Vagina (tissue), 2 donors: ENCODE measurements around the gene ASIC1.

ENCODE experiments used
- POLR2AphosphoS5 ChIP-seq, 2 donors: sonication (generic); formaldehyde crosslinking; IDR thresholded peaks; one replicate each; pipeline ENCODE4 v1.9.0; 2017; ENCODE audit warnings: antibody characterized with exemption in 2 of 2, mild to moderate bottlenecking in 2 of 2, low read depth in 1 of 2; ENCODE audit not compliant: insufficient read depth in 1 of 2
- TF ChIP-seq, protein P1 (sequence below), 3 experiments: fragments of 450-650 bp in 2 of 3; fragments of 200-600 bp in 1 of 3; sonication (generic) in 1 of 3; IDR thresholded peaks; one replicate each; pipeline ENCODE4 v1.5.1; 2017 to 2019; ENCODE audit warnings: antibody characterized with exemption in 3 of 3, mild to moderate bottlenecking in 2 of 3, moderate library complexity in 2 of 3

DNA sequence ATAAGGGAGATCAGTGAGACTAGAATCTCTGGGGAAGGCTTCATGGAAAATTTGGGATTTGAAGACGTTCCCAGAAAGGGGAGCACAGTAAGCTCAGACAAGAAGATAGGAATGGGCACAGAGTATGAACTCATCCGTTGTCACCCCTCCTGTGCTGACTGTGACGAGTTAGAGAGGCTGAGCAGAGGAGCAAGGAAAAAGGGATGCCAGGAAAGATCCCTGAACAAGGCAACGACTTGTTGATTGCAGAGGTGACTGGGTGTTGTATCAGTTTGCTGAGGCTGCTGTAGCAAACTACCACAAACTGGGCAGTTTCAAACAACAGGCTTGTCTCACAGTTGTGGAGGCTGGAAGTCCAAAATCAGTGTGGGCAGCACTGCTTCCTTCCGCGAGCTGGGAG is 40.6 kb downstream of the ASIC1 start:
- TF ChIP-seq, protein P1, sequence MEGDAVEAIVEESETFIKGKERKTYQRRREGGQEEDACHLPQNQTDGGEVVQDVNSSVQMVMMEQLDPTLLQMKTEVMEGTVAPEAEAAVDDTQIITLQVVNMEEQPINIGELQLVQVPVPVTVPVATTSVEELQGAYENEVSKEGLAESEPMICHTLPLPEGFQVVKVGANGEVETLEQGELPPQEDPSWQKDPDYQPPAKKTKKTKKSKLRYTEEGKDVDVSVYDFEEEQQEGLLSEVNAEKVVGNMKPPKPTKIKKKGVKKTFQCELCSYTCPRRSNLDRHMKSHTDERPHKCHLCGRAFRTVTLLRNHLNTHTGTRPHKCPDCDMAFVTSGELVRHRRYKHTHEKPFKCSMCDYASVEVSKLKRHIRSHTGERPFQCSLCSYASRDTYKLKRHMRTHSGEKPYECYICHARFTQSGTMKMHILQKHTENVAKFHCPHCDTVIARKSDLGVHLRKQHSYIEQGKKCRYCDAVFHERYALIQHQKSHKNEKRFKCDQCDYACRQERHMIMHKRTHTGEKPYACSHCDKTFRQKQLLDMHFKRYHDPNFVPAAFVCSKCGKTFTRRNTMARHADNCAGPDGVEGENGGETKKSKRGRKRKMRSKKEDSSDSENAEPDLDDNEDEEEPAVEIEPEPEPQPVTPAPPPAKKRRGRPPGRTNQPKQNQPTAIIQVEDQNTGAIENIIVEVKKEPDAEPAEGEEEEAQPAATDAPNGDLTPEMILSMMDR (IDR thresholded peaks at IDR 0.05): no peak
- TF ChIP-seq POLR2AphosphoS5 (IDR thresholded peaks at IDR 0.05; ENCODE audit: insufficient read depth in 1 of 2, low read depth in 1 of 2): no peak
